CD4-positive, alpha-beta T cell treated with Interleukin-2 at 100 ng/mL for 4 hours (primary cell): Measurements from ENCODE around the gene UBASH3B.
"Not testable (repeated sequence)": the region's sequence is repeated elsewhere in the genome, so short reads cannot be mapped to it uniquely, and the experiment has no call there.

Experiments
- DNase-seq: peaks from one replicate; pipeline ENCODE4 v3.0.0-alpha.2; 2020; ENCODE audit warnings: low spot score

The UBASH3B gene

DNA sequence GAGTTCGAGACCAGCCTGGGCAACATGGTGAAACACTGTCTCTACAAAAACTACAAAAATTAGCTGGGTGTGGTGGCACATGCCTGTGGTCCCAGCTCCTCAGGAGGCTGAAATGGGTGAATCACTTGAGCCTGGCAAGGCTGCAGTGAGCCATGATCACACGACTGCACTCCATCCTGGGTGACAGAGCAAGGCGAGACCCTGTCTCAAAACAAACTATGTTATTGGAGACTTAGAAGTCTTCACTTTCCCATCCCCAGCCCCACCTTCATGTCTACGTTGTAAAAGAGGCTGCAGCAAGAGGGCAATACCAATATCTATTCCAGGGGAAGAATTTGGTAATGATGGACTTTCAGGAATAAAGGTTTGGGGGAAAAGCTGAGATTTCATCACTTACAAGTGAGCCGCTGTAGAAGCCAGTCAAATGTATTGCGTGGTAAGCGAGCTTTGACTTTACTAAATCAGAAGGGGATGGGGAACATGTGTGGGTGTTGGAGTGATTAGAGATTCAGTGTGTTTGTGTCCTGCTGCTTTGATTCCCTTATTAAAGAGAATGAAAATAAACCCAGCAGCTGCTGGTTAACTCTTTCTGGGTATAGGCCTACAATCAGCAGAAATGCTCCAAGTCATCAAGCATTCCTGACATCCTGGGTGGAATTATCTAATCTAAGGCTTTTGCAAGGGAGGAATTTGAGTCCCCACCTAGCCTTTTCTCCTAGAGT, 53.7 kb downstream of the UBASH3B start:
- no peak for DNase-seq

GRCh38 chr11:122711362-122711761, 55.8 kb downstream of the UBASH3B start:
- no peak for DNase-seq

DNA sequence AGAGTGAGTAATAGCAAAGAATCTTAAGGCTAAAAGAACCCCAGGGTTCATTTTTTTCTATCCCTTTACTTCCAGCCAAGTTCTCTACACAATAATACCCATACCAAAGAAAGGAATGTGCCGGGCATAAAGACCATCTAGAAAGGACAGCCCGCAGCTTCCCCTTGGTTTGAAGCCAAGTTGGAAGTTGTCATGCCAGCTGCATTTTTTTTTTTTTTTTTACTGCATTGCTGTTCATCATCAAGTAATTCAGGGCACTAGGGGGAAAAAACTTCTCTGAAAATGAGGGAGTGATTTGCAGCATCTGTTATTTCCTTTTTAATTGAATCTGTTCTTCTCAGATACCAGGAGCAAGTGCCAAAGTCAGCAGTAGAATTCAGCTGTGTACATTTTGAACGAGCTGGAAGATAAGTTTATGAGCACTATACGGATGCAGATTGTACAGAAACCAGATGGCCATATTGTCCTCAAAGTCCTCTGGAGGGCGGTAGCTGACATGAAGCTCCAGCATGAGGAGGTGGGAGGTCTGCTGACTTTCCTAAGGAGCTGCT, 56.4 kb downstream of the UBASH3B start:
- no peak for DNase-seq

DNA sequence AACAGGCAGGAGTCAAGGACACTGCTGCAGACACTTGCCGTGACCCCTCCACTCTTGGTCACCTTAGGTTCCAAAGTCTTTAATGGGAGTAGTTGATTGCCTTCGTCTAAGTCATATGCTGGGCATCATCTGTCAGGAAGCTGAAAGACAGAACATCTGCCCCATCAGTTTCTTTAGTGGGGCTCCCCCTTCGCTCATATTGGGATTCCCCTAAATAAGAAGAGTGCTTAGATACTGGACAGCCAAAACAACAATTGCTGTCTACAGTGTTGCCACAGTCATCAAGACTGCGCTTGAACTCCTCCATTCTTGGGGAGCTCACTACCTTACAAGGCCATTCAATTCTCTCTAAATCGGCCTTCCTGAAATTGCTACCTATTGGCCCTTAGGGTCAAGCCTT, 58.5 kb downstream of the UBASH3B start:
- no peak for DNase-seq

- DNase-seq: no peak
Observed at GRCh38 chr11:122714484-122714883, 59.0 kb downstream of the UBASH3B start.

DNA sequence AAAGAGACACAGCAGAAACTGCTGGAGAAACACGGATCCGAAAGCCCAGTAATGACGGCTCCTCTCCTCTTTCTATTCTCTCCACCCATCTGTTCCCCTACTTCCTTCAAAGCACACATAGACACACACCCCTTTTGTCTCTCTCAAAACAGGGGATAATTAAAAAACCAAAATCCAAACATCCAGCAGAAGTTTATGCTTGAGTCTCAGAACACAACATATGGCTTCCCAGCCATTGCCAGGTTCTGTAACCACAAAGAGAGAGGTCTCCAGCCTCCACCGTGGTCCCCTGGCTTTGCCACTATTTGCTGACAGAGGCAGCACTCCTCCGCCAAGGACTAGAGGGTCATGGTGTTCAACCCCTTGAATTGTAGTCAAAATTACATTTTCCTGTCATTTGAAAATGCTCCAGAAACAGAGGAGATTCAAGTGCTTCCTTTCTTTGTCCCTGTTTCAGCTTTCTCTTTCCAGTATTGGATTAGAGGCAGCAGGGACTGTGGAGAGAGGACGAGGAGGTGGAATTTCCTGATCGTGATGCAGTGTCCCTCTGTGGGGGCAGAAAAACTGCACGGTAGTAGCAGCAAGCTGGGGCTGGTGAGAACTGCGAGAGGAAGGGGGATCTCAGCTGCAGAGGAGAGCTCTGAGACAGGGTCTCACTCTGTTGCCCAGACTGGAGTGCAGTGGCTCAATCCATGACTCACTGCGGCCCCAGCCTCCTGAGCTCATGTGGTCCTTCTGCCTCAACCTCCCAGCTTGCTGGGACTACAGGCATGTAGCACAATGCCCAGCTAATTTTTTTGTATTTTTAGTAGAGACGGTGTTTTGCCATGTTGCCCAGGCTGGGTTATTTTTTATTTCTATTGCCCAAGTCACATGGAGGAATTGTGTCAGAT, 60.3 kb downstream of the UBASH3B start:
- DNase-seq: no peak

DNA sequence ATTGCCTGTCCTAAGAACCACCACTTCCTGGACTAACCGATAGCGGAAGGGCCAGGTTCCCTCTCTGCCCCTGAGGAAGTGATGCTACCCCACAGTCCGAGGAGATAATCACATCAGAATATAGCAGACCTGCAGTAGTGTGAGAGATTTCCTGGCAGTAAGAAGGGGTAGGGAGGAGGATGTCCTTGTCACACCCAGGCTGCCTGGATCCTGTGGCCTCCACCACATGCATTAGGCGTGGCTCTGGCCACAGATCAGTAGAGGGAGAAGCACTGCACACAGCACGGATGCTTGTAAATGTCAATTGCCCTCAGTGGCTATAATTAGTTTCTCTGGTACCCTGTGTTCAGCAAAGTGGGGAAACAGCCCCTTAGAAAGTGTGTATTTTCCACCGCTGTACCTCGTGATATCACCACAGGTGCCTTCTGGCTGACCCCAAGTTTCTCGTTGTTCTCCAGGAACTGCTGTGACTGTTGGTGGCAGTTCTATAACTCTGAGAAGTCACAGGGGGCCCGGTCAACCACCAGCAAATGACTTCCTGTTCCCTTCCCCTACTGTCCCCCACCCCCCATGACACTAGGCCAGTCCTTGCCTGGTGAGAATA, 61.8 kb downstream of the UBASH3B start:
- peak; percentile 40 for DNase-seq

- no peak for DNase-seq
Observed at GRCh38 chr11:122720107-122720881, 64.8 kb downstream of the UBASH3B start.

DNA sequence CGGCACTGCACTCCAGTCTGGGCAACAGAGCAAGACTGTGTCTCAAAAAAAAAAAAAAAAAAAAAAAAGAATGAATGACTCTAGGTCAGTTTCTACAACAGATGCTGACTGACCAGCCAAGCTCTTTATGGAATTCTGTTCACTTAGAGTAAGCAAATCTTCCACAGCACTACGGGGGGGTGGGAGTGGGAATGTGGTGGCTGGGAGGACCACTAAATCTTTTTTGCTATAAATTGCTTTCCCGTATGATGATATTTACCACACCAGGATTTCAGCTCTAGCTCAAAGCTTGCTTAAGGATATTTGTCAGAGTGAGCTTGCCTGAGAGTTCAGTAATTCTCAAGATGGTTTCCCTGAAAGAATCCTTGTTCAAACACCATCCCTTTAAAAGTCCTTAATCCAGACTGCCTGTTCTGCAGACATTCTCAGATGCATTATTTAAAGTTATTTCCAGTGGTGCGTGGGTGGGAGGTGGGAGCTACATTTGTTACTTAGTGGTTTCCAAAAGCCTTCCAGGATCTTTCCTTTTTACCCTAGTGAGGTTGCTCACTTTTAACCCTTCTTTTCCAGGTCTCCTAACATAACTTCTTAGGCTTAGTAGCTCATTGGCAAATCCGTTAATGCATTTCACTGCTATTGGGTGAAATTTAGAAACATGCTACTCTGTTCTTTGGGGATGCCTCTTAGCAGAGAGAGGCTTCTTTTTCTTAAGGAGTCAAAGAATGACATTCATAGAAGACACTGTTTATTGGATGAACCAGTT, 65.9 kb downstream of the UBASH3B start:
- no peak for DNase-seq

DNA sequence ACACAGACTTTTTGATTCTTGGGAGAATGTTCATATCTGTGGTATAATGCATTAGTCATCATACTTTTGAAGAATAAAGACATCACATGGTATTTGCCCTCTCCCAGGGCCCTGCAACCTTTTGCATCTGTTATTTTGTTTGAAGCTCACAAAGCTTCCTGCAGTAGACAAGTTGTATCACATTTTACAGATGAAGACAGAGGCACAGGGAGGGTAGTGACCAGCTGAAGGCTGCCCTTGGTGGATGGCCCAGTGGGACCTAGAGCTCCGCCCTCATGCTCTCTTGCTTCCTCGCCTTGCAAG, 66.4 kb downstream of the UBASH3B start:
- DNase-seq: peak; percentile 62

GRCh38 chr11:122723106-122723505, 67.6 kb downstream of the UBASH3B start:
- DNase-seq: no peak

DNA sequence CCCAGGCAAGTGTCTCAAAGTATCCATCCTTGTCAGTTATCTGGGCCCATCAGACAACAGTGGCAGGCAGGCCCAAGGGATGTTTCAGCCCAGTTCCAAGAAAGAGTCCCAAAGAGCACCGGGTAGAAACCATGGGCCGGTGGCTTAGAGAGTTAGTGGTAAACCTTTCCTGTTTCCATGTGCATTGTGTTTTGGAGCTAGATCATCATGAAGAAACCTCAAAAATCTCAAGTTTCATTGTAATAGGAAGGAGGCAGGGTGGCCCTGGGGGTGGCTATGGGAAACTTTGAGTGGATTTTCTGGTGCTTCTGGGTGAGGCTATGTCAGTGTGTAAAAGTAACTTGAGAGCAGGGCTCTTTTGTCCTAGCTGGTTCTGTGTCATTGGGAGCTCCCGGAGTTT, 68.1 kb downstream of the UBASH3B start:
- no peak for DNase-seq

DNA sequence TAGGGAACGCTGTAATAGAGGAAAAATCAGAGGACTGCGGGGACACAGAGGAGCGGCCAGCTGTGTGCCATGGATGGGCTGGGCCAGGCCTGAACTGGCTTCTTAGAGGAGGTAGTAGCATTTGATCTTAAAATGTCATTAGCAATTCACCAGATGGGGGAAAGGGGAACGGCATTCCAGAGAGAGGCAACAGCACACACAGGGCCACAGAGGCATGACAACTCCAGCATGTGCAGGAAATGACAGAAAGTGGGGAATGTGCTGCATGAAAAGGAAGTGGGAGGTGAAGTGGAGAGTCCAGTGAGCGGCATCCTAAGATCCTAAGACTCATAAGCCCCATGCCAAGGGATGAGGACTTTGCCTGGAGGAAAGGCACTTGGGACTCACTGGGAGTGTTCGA, 69.0 kb downstream of the UBASH3B start:
- DNase-seq: no peak

DNA sequence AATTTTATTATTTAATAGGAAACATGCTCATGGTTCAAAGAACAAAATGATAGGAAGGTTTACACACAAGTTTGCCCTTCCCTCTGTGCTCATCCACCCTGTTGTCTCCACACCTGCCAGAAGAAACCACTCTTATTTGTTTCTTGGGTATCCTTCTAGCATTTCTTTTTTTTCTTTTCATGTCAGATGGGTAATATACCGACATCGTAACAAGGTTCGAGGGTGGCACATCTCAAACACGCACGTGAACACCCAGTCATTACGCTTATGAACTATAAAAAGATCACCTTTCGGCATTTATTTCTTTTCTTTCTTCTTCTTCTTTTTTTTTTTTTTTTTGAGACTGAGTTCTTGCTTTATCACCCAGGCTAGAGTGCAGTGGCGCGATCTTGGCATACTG, 70.5 kb downstream of the UBASH3B start:
- no peak for DNase-seq

GRCh38 chr11:122727101-122727929, 71.8 kb downstream of the UBASH3B start:
- peak; percentile 51 for DNase-seq

DNA sequence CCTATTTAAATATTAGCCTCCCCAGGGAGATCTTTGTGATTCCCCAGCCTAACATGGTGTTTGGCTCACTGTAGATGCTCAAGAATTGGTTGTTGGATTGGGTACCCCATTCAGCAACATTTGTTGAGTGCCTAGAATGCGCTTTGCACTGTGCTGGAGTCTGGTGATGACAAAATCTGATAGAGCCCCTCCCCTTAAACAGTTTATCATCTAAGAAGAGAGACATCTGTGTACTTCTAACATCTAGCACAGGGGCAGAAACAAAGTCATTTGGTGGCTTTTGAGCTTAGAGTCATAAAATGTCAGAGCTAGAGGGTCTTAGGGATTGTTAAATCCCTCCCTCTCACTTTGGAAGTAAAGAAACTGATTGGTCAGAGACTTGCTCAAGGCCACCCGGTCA, 73.0 kb downstream of the UBASH3B start:
- DNase-seq: no peak

- DNase-seq: no peak
Observed at GRCh38 chr11:122729139-122729538, 73.6 kb downstream of the UBASH3B start.

DNA sequence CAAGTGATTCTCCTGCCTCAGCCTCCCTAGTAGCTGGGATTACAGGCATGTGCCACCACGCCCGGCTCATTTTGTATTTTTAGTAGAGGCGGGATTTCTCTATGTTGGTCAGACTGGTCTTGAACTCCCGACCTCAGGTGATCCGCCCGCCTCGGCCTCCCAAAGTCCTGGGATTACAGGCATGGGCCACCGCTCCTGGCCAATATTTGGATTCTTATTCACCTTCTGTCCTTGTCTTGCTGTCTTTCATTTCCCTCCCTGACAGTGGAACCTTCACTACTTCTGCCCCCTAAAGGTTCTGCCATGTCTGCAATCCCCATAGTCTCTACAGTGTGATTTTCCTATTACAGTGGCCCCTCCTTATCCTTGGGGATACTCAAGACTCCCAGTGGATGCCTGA, 75.2 kb downstream of the UBASH3B start:
- DNase-seq: not testable (repeated sequence)

DNA sequence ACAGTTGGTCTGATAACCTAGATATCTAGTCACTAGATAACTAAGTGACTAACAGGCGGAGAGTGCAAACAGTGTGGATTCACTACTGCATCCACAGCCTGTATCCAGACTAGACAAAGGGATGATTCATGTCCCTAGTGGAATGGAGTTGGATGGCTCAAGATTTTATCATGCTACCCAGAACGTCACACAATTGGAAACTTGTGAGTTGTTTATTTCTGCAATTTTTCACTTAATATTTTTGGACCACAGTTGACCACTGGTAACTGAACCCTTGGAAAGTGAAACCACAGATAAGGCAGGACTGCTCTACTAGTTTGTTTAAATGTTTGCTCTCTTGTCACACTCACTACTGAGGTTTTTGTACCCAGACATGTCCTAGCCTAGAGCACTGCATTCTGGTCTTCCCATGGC, 76.0 kb downstream of the UBASH3B start:
- no peak for DNase-seq
